NCI-H446 (cell line): ENCODE measurements around the gene ANKS1B.

Experiments used
- DNase-seq, 2 experiments: peaks; one replicate each; lab custom pipeline; 2025; lab: John Stamatoyannopoulos, UW

The ANKS1B gene

GRCh38 chr12:99960311-99960710, 24.4 kb downstream of the ANKS1B start:
- DNase-seq: peak; percentile 72 to 82

GRCh38 chr12:99959549-99960170, 25.1 kb downstream of the ANKS1B start:
- peak; percentile 85 to 89 for DNase-seq

GRCh38 chr12:99957866-99958466, 26.8 kb downstream of the ANKS1B start:
- DNase-seq: no peak

- no peak for DNase-seq
These were observed 30.0 kb downstream of the ANKS1B start for GRCh38 chr12:99954724-99955123.

- DNase-seq: peak in 1 of 2 experiments; percentile 54
These were observed 36.4 kb downstream of the ANKS1B start for GRCh38 chr12:99948370-99948769.

- no peak for DNase-seq
These were observed 38.6 kb downstream of the ANKS1B start for GRCh38 chr12:99946131-99946530.

- no peak for DNase-seq
These were observed 49.1 kb downstream of the ANKS1B start for GRCh38 chr12:99935608-99936007.

GRCh38 chr12:99926511-99927169, 58.1 kb downstream of the ANKS1B start:
- no peak for DNase-seq

GRCh38 chr12:99920353-99920960, 64.3 kb downstream of the ANKS1B start:
- no peak for DNase-seq

GRCh38 chr12:99917711-99918402, 66.9 kb downstream of the ANKS1B start:
- DNase-seq: no peak

- DNase-seq: no peak
These were observed 68.2 kb downstream of the ANKS1B start for GRCh38 chr12:99916555-99916954.

GRCh38 chr12:99915251-99916082, 69.3 kb downstream of the ANKS1B start:
- DNase-seq: no peak

GRCh38 chr12:99914206-99914605, 70.5 kb downstream of the ANKS1B start:
- DNase-seq: no peak

GRCh38 chr12:99911967-99912366, 72.8 kb downstream of the ANKS1B start:
- DNase-seq: no peak

- DNase-seq: peak in 1 of 2 experiments; percentile 29
These were observed 73.7 kb downstream of the ANKS1B start for GRCh38 chr12:99911081-99911480.

GRCh38 chr12:99910342-99910741, 74.4 kb downstream of the ANKS1B start:
- no peak for DNase-seq

- no peak for DNase-seq
These were observed 77.8 kb downstream of the ANKS1B start for GRCh38 chr12:99906786-99907579.

- DNase-seq: peak; percentile 37 to 76
These were observed 83.6 kb downstream of the ANKS1B start for GRCh38 chr12:99901181-99901580.

GRCh38 chr12:99898645-99899044, 86.1 kb downstream of the ANKS1B start:
- DNase-seq: no peak

GRCh38 chr12:99879439-99879838, 105.3 kb downstream of the ANKS1B start:
- no peak for DNase-seq

- DNase-seq: no peak
These were observed 109.7 kb downstream of the ANKS1B start for GRCh38 chr12:99875081-99875480.
